GM21786 (cell line): ENCODE data around the gene NYAP2.

ENCODE experiments used
- ATAC-seq: cut with Tn5 transposase; IDR thresholded peaks from one replicate; pipeline ENCODE4 v1.9.1; 2021; ENCODE audit not compliant: unreplicated experiment

NYAP2 gene

GRCh38 chr2:225543626-225544025, 144.1 kb downstream of the NYAP2 start:
- ATAC-seq, result no peak

- ATAC-seq, result no peak
Measured at GRCh38 chr2:225556461-225556860, 157.0 kb downstream of the NYAP2 start.

DNA sequence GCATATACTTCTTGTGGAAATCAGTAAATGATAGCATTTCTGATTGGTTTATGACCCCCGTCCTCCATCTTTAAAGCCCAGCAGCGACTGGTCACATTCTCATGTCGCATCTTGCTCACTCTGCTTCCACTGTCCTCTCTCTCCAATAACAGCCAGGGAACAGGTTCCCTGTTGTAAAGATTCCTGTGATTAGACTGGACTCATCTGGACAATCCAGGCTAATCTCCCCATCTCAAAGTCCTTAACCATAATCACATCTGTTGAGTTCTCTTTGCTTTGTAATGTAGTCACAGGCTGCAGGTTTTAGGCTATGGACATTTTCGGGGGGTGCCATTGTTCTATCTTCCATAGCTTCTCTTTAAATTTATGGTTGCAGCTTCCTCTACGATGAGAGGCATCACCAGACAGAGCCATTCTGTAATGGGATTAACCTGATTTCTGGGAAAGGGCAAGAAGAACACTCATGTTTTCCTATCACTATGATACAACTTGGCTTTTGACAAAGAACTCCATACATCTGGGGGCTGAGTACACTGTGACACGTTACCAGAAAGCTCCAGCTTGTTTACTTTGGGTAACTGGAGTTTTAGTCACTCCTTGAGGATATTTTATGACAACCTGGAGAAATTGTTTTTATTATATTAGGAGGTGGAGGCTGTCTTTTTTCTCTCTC, 159.0 kb downstream of the NYAP2 start:
- ATAC-seq, result no peak

GRCh38 chr2:225559072-225559415, 159.5 kb downstream of the NYAP2 start:
- ATAC-seq, result no peak

DNA sequence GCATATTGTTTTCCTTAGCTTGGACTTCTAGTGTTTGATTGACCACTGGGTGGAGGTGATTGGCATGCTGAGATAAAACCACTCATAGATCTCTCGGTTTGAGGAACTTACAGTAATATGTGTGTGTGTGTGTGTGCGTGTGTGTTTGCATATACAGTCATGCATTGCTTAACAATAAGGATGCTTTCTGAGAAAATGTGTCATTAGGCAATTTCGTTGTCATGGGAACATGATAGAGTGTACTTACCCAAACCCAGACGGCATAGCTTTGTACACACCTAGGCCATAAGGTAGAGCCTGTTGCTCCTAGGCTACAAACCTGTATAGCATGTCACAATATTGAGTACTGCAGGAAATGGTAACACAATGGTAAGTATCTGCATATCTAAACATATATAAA, 167.3 kb downstream of the NYAP2 start:
- no peak for ATAC-seq

- no peak for ATAC-seq
Measured at GRCh38 chr2:225569995-225570394, 170.5 kb downstream of the NYAP2 start.

- no peak for ATAC-seq
Measured at GRCh38 chr2:225573603-225574002, 174.1 kb downstream of the NYAP2 start.

- ATAC-seq, result no peak
Measured at GRCh38 chr2:225574582-225575138, 175.2 kb downstream of the NYAP2 start.

- ATAC-seq, result no peak
Measured at GRCh38 chr2:225581135-225581534, 181.6 kb downstream of the NYAP2 start.

DNA sequence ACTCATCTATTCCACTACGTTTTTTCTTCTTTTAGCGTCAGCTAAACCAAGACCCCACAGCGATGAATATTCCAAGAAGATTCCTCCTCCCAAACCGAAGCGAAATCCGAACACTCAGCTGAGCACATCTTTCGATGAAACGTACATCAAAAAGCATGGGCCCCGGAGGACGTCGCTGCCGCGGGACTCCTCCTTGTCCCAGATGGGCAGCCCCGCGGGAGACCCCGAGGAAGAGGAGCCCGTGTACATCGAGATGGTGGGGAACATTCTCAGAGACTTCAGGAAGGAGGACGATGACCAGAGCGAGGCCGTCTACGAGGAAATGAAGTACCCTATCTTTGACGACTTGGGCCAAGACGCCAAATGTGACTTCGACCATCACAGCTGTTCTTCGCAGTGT, 182.4 kb downstream of the NYAP2 start:
- ATAC-seq, result no peak

GRCh38 chr2:225582355-225583116, 183.0 kb downstream of the NYAP2 start:
- no peak for ATAC-seq

DNA sequence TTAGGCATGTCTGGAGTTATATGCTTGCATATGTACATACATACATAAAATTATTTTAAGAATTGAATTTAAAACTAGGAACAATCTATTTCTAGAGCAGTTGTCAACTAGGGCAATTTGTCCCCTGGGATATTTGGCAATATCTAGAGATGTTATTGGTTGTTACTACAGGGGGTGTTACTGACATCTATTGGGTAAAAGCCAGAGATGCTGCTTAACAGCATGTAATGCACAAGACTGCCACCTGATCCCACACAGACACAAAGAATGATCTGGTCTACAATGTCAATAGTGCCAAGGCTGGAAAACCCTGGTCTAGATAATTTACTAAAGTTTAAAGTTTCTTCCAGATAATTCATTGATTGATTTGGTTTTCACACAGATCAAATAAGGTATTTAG, 185.3 kb downstream of the NYAP2 start:
- no peak for ATAC-seq

- no peak for ATAC-seq
Measured at GRCh38 chr2:225590932-225591331, 191.4 kb downstream of the NYAP2 start.

- ATAC-seq, result no peak
Measured at GRCh38 chr2:225597911-225598310, 198.4 kb downstream of the NYAP2 start.

- no peak for ATAC-seq
Measured at GRCh38 chr2:225598426-225598825, 198.9 kb downstream of the NYAP2 start.

DNA sequence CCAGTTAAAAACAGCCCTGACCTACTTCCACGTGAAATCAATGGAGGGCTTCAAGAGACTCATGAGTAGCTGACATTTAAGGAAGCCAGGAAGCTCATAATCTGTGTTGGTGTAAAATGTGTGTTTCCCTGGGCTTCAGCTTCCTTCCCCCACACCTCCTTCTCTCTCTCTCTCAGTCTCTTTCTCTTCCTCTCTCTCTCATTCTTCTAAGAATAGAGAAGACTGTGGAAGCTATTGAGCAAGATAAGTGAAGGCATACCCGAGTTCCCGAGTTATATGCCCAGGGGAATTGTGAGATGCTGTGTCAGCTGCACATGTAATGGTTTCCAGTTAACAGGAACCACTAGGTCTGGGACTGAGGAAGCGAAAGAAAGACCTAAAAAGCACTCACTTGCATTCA, 199.4 kb downstream of the NYAP2 start:
- no peak for ATAC-seq

- no peak for ATAC-seq
Measured at GRCh38 chr2:225599856-225600255, 200.3 kb downstream of the NYAP2 start.

GRCh38 chr2:225600444-225600843, 200.9 kb downstream of the NYAP2 start:
- no peak for ATAC-seq

DNA sequence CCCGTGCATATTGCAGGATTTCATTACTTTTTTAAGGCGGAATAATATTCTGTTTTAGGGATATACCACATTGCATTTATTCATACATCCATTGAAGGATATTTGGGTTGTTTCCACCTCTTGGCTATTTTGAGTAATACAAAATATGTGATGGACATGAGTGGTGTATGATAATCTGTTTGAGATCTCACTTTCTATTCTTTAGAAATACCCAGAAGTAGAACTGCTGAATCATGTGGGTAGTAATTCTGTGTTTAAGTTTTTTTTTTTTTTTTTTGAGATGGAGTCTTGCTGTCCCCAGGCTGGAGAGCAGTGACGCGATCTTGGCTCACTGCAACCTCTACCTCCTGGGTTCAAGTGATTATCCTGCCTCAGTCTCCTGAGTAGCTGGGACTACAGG, 201.4 kb downstream of the NYAP2 start:
- ATAC-seq, result no peak

DNA sequence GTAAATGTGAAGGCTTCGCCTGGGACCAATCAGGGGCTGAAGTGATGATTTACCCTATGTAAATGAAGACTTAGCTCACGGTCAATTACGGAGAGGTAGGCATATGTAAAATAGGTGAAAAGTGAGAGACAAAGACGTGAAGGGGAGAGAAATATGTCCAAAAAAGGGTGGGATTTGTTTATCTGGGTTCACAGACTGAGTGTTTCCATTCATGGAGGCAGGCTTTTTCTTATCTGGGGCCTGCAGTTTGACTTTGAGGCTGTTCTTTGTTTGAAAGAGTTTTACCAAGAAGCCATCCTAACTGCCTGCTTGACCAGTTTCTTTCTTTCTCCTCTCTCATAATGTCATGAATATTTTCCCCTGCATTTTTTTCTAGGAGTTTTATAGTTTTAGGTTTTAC, 202.7 kb downstream of the NYAP2 start:
- ATAC-seq, result no peak

DNA sequence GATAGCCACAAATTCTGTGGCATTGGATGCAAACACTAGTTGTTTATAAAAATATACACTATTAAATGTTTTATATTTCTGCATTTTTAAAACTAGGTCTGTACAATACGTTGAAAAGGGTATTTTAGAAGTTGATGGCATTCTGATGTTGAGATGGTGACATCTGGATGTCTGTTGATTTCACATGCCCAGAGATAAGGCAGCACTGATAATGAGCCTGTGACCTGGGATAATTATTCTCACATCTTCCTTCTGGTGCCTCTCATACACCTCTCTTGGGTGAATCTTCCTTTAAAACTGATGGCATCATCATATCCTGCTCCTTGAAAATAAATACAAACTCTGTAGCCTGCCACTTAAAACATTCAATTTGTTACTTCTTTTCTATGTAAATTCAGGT, 208.6 kb downstream of the NYAP2 start:
- no peak for ATAC-seq

DNA sequence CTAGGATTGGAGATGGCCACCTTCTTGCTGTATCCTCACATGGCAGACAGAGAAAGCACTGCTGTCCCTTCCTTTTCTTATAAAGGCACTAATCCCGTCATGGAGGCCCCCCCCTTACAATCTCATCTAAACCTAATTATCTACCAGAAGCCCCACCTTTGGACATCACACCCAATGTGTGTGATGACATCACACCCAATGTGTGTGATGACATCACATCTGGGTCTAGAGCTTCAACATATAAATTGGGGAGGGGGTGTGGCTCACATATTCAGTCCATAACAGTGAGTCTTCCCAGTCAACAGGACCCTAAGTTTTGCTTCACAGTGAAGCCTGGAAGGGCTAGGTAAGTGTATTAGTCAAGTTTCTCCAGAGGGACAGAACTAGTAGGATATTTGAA, 213.1 kb downstream of the NYAP2 start:
- no peak for ATAC-seq

DNA sequence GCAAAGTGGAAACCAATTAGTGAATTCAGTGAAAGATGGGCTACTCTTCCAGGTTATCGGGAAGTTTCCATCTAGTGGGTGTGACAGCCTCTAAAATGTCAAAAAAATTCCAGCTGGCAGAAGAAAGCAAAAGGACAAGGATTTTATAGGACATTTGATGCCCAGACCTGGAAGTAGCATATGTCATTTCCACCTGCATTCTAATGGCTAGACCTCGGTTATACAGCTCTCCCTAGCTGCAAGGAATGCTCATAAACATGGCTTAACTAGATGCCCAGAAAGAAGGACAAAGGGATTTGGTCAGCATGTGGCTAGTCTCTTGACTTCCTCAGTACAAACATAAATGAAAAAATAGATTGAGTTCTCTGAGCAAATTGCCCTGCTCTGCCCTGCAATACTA, 215.4 kb downstream of the NYAP2 start:
- no peak for ATAC-seq
